GM23248 (cell line): ENCODE data around the gene IL7R.

Experiments used
- EZH2 ChIP-seq: fragments of 200-600 bp; sonication (generic); IDR thresholded peaks from 2 replicates; pipeline ENCODE4 v1.6.1; 2018; ENCODE audit warnings: antibody characterized with exemption, mild to moderate bottlenecking; ENCODE audit not compliant: insufficient read depth, poor library complexity, severe bottlenecking
- EZH2phosphoT487 ChIP-seq: fragments of 200-600 bp; sonication (generic); IDR thresholded peaks from 2 replicates; pipeline ENCODE4 v1.6.1; 2018; ENCODE audit warnings: antibody characterized with exemption, moderate library complexity, mild to moderate bottlenecking, low read depth; ENCODE audit not compliant: insufficient read depth

DNA sequence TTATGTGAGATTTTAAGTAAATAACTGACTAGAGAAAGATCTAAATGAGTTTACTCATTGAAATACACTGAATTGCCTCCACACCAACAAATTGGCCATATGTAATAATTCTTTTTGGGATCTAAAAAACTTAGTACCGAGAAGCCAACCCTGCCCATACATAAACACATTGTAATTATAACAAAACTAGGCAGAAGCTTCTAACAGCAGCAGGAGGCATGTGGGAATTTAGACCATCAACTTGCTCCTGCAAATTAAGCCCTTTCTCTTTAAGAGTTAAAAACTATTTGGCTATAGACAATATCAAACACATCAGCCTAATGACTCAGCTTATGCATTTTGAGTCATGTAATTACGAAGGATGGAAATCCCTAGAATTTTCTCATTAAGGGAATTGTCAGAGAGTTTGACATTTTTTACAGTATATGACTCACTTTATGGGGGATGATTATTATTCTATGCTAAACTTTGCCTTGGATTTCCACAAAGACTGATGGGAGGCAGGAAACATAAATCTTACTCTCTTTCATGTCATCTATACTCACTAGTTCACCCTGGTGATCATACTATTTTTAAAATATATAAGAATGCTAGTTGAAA, 1.0 kb downstream of the IL7R start:
- TF ChIP-seq EZH2 = no peak
- no peak for TF ChIP-seq EZH2phosphoT487
